Activated T-cell treated with anti-CD3 and anti-CD28 coated beads, Interleukin-2, amount 50 U/mL, for 72 hours (primary cell): ENCODE data around the gene GRIA2. TPM values are rescaled to one million over a fixed set of nuclear protein-coding genes. Genes with fewer than 3 reads are reported as not detected.

Experiments
- ATAC-seq, 2 donors: fragments of 150-1000 bp; cut with Tn5 transposase; replicated peaks in 1 of 2; 2 replicates each; pipeline ENCODE4 v1.10.0; 2021; ENCODE audit warnings: moderate library complexity in 2 of 2, mild to moderate bottlenecking in 1 of 2
- DNase-seq, 2 donors: peaks; one replicate each; pipeline ENCODE4 v3.0.0; 2021 to 2022; ENCODE audit warnings: mixed read lengths in 1 of 2
- H3K27ac Mint-ChIP-seq: one replicate; pipeline ENCODE4 v1.8.0; 2022; ENCODE audit warnings: mild to moderate bottlenecking, moderate library complexity, mixed read lengths
- H3K27me3 Mint-ChIP-seq: one replicate; pipeline ENCODE4 v1.8.0; 2022; ENCODE audit warnings: low read depth, mixed read lengths
- H3K36me3 Mint-ChIP-seq, 2 donors: one replicate each; pipeline ENCODE4 v1.8.0; 2022; ENCODE audit warnings: mixed read lengths in 2 of 2, mild to moderate bottlenecking in 1 of 2; ENCODE audit not compliant: insufficient read depth in 2 of 2
- H3K4me1 Mint-ChIP-seq: one replicate; pipeline ENCODE4 v1.8.0; 2022; ENCODE audit warnings: low read depth, mixed read lengths
- H3K4me3 Mint-ChIP-seq, 2 donors: one replicate each; pipeline ENCODE4 v1.8.0; 2022; ENCODE audit warnings: mild to moderate bottlenecking in 2 of 2, mixed read lengths in 2 of 2, moderate library complexity in 2 of 2
- H3K9me3 Mint-ChIP-seq, 2 donors: one replicate each; pipeline ENCODE4 v1.8.0; 2022; ENCODE audit warnings: mixed read lengths in 2 of 2
- total RNA-seq, 2 donors: library from RNA; stranded (reverse); gene quantifications; one replicate each; pipeline ENCODE4 v1.2.3, GENCODE V29; 2022

Gene GRIA2
- total RNA-seq, 2 donors from 2014 or later: not detected

GRCh38 chr4:157280673-157281072 is 60.1 kb downstream of the GRIA2 start:
- Mint-ChIP-seq H3K4me1 (no peaks in the 10 kb centered on the region), H3K36me3 (no peaks in the 10 kb centered on the region), H3K4me3 (no peak overlapping the region), H3K27me3 (no peaks in the 10 kb centered on the region), H3K9me3 (peaks cover 4 to 5% of the 10 kb centered on the region in 2 donors), H3K27ac (no peak overlapping the region)
- no peak for DNase-seq
- no peak for ATAC-seq

GRCh38 chr4:157282019-157282418 is 61.5 kb downstream of the GRIA2 start:
- DNase-seq (no peak), ATAC-seq (no peak)
- H3K4me1 Mint-ChIP-seq: no peaks in the 10 kb centered on the region
- no peak overlapping the region for H3K27ac Mint-ChIP-seq
- H3K9me3 Mint-ChIP-seq: peaks cover 4 to 5% of the 10 kb centered on the region in 2 donors
- no peak overlapping the region for H3K4me3 Mint-ChIP-seq
- H3K27me3 Mint-ChIP-seq: no peaks in the 10 kb centered on the region
- no peaks in the 10 kb centered on the region for H3K36me3 Mint-ChIP-seq

DNA sequence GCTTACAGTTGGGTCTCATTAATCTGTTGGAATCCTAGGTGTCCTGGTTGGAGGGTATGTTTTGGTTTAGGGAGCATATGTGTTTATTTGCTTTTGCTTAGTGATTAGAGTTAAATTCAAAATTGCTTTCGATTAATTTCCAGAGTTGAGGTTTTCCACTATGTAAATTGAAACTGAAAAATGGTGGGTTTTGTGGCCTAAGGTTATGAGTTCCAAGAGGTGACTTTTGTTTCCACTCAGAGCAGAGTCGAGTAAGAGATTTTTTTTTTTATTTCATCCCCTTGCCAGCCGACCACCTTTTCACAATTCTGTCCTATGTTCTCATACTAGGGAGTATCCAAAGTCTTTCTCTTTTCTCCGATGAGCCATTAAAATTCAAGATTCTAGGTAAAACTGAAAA is 66.9 kb downstream of the GRIA2 start:
- Mint-ChIP-seq H3K4me1 (no peaks in the 10 kb centered on the region), H3K36me3 (peaks cover 0 to 1% of the 10 kb centered on the region in 2 donors), H3K9me3 (peaks cover 0 to 2% of the 10 kb centered on the region in 2 donors), H3K4me3 (no peak overlapping the region), H3K27me3 (no peaks in the 10 kb centered on the region), H3K27ac (no peak overlapping the region)
- DNase-seq: no peak
- no peak for ATAC-seq

DNA sequence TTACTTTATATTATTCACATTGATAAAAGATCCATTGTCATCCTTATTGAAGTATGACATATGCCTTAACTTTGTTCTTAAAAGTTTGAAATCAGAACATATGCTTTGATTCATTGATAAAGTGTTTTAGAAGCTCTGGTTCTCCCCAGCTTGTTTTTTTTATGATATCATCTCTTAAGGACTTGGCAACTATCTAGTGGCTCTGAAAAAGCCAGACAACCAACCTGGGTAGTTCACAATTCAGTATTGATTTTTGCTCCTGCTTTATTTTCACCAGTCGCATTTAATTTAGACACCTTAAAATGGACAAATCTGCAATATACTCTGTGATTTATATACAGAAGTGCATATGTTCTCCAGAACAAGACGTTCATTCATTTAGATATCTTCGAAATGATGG is 70.1 kb downstream of the GRIA2 start:
- no peak overlapping the region for H3K4me3 Mint-ChIP-seq
- DNase-seq: no peak
- ATAC-seq: no peak
- peaks cover 0 to 2% of the 10 kb centered on the region in 2 donors for H3K9me3 Mint-ChIP-seq
- H3K4me1 Mint-ChIP-seq: no peaks in the 10 kb centered on the region
- H3K27me3 Mint-ChIP-seq: no peaks in the 10 kb centered on the region
- peaks cover 0 to 3% of the 10 kb centered on the region in 2 donors for H3K36me3 Mint-ChIP-seq
- no peak overlapping the region for H3K27ac Mint-ChIP-seq

DNA sequence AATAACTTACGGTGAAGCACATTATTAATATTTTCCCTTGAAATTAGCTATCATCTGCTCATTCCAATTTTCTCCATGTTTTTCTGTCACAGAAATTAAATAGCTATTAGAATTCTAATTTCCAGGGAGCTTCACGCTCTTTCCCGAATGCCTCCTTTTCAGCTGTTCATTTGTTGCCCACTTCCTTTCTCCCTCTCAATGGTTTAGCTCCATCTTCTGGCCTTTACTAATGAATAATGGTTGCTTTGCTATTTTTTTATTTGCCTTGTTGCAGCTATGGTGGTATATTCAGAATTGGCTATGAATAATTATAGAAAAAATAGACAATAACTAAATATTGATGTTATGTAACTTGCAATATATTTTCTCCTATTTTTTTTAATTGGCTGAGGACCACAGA is 70.5 kb downstream of the GRIA2 start:
- no peaks in the 10 kb centered on the region for H3K27me3 Mint-ChIP-seq
- ATAC-seq (no peak), DNase-seq (no peak)
- peaks cover 0 to 2% of the 10 kb centered on the region in 2 donors for H3K9me3 Mint-ChIP-seq
- no peaks in the 10 kb centered on the region for H3K4me1 Mint-ChIP-seq
- no peak overlapping the region for H3K4me3 Mint-ChIP-seq
- H3K27ac Mint-ChIP-seq: no peak overlapping the region
- H3K36me3 Mint-ChIP-seq: peaks cover 0 to 3% of the 10 kb centered on the region in 2 donors

DNA sequence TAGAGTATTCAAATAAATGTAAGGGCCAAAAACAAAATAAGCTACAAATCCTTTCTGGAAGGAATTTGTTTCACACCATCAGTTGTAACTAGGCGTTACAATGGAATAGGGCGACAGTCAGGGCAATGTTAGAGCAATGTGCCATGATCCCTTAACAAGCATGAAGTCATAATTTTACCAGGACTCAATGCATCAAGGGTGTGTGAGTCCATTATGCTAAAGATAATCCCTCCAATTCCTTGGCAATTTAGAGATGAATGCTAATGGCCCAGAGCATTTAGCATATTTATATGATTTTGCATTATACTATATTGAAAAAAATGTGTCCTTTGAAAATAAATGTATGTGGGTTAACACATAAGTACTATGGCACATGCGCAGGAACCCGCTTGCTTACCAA is 73.1 kb downstream of the GRIA2 start:
- Mint-ChIP-seq H3K4me1 (no peaks in the 10 kb centered on the region), H3K27ac (no peak overlapping the region), H3K9me3 (peaks cover 6 to 13% of the 10 kb centered on the region in 2 donors), H3K36me3 (peaks cover 0 to 2% of the 10 kb centered on the region in 2 donors), H3K27me3 (no peaks in the 10 kb centered on the region), H3K4me3 (no peak overlapping the region)
- DNase-seq (no peak), ATAC-seq (no peak)

DNA sequence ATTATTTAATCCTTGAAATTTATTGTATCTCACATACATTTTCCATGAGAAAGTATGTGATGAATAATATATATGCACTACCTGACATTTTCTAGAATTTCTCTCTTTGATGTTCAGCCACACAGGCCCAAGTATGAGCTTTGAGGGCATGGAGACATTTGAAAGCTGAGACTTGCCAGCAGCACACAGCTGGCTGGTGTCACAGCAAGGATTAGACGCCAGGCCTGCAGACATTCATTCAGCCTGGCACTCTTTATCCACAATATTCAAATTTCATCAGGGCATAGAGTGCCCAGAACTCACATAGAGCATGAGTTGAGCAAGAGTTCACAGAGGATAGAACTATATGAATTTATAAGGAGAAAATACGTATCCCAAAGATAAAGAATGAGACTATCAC is 74.0 kb downstream of the GRIA2 start:
- no peaks in the 10 kb centered on the region for H3K27me3 Mint-ChIP-seq
- DNase-seq (no peak), ATAC-seq (no peak)
- peaks cover 0 to 2% of the 10 kb centered on the region in 2 donors for H3K36me3 Mint-ChIP-seq
- H3K4me1 Mint-ChIP-seq: no peaks in the 10 kb centered on the region
- peaks cover 6 to 15% of the 10 kb centered on the region in 2 donors for H3K9me3 Mint-ChIP-seq
- no peak overlapping the region for H3K4me3 Mint-ChIP-seq
- no peak overlapping the region for H3K27ac Mint-ChIP-seq

GRCh38 chr4:157300701-157301100 is 80.2 kb downstream of the GRIA2 start:
- Mint-ChIP-seq H3K27ac (no peak overlapping the region), H3K4me1 (no peaks in the 10 kb centered on the region), H3K36me3 (no peaks in the 10 kb centered on the region), H3K9me3 (peaks cover 12 to 17% of the 10 kb centered on the region in 2 donors), H3K27me3 (no peaks in the 10 kb centered on the region), H3K4me3 (no peak overlapping the region)
- ATAC-seq (no peak), DNase-seq (no peak)

DNA sequence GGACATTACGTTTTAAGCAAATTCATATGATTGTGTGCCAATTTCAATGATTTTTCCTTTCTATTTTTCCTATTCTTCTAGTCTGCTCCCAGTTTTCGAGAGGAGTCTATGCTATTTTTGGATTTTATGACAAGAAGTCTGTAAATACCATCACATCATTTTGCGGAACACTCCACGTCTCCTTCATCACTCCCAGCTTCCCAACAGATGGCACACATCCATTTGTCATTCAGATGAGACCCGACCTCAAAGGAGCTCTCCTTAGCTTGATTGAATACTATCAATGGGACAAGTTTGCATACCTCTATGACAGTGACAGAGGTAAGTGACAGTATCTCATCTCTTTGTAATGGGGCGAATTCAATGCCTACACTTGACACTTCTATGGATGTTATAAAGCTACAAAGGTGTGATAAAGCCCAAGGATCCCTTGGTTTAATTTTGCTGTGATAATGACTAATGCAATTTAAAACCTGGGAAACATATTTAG is 83.0 kb downstream of the GRIA2 start:
- Mint-ChIP-seq H3K27me3 (no peaks in the 10 kb centered on the region), H3K36me3 (no peaks in the 10 kb centered on the region), H3K9me3 (peaks cover 6 to 13% of the 10 kb centered on the region in 2 donors), H3K4me1 (no peaks in the 10 kb centered on the region), H3K4me3 (no peak overlapping the region), H3K27ac (no peak overlapping the region)
- DNase-seq (no peak), ATAC-seq (no peak)

GRCh38 chr4:157304769-157305168 is 84.2 kb downstream of the GRIA2 start:
- ATAC-seq (no peak), DNase-seq (no peak)
- no peak overlapping the region for H3K4me3 Mint-ChIP-seq
- H3K27me3 Mint-ChIP-seq: no peaks in the 10 kb centered on the region
- peaks cover 6 to 10% of the 10 kb centered on the region in 2 donors for H3K9me3 Mint-ChIP-seq
- H3K36me3 Mint-ChIP-seq: no peaks in the 10 kb centered on the region
- no peaks in the 10 kb centered on the region for H3K4me1 Mint-ChIP-seq
- H3K27ac Mint-ChIP-seq: no peak overlapping the region

GRCh38 chr4:157312702-157313101 is 92.2 kb downstream of the GRIA2 start:
- DNase-seq (no peak), ATAC-seq (no peak)
- peaks cover 2 to 3% of the 10 kb centered on the region in 2 donors for H3K9me3 Mint-ChIP-seq

GRCh38 chr4:157314906-157315305 is 94.4 kb downstream of the GRIA2 start:
- no peak for ATAC-seq
- no peak for DNase-seq
- Mint-ChIP-seq H3K36me3 (no peaks in the 10 kb centered on the region), H3K4me1 (no peaks in the 10 kb centered on the region), H3K27ac (no peak overlapping the region), H3K4me3 (no peak overlapping the region), H3K9me3 (peaks cover 2 to 3% of the 10 kb centered on the region in 2 donors), H3K27me3 (no peaks in the 10 kb centered on the region)

More at GRCh38 chr4:157312702-157313101, 92.2 kb downstream of the GRIA2 start:
- Mint-ChIP-seq H3K27ac (no peak overlapping the region), H3K4me1 (no peaks in the 10 kb centered on the region), H3K36me3 (no peaks in the 10 kb centered on the region), H3K4me3 (no peak overlapping the region), H3K27me3 (no peaks in the 10 kb centered on the region)

DNA sequence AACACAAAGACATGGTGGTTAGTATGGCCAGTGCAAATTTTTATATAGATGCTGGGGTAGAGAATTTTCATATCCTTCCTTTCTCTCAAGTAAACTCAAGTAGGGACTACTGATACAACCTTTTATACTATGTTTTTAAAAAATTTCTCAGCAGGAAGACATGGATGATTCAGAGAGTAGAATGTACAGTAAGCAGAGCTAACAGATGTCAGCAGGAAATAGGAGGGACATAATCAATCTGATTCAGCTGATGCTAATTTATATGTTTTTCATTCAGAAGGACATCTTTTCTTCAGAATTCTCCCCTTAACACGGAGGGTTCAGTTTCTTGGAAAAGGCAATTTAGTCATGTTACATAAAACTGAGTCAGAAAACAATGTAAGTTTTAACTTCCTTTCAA is 95.4 kb downstream of the GRIA2 start:
- ATAC-seq (no peak), DNase-seq (no peak)
- H3K36me3 Mint-ChIP-seq: no peaks in the 10 kb centered on the region
- H3K4me3 Mint-ChIP-seq: no peak overlapping the region
- H3K9me3 Mint-ChIP-seq: peaks cover 2 to 3% of the 10 kb centered on the region in 2 donors
- no peaks in the 10 kb centered on the region for H3K4me1 Mint-ChIP-seq
- H3K27ac Mint-ChIP-seq: no peak overlapping the region
- H3K27me3 Mint-ChIP-seq: no peaks in the 10 kb centered on the region

DNA sequence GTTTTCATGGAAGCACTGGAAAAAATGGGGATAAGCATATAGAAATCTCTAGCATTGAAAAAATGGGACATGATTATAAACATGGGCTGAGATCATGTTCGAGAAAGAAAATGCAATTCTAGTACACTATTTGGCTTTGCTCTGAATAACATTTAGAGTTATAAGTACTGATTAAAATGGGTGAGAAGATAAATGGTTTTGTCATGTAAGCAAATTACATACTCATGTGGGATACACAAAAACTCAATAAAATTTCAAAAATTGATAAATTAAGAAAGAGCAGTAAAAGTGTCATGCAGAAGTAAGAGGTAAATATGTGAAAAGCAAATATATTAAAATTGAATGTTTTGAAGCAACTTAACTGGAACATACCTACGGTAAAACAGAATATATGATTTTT is 99.6 kb downstream of the GRIA2 start:
- no peaks in the 10 kb centered on the region for H3K4me1 Mint-ChIP-seq
- H3K27ac Mint-ChIP-seq: no peak overlapping the region
- H3K9me3 Mint-ChIP-seq: peaks cover 1 to 4% of the 10 kb centered on the region in 2 donors
- DNase-seq: no peak
- no peak overlapping the region for H3K4me3 Mint-ChIP-seq
- ATAC-seq: no peak
- H3K27me3 Mint-ChIP-seq: no peaks in the 10 kb centered on the region
- no peaks in the 10 kb centered on the region for H3K36me3 Mint-ChIP-seq
